ENCODE measurements around the gene RHOBTB3. TPM values are rescaled to one million over a fixed set of nuclear protein-coding genes. Genes with fewer than 3 reads are reported as not detected.
A peak's percentile ranks its signal among the peaks of the same experiment; 100 is the strongest.
"Not testable (repeated sequence)": the region's sequence is repeated elsewhere in the genome, so short reads cannot be mapped to it uniquely, and the experiment has no call there.

RHOBTB3 gene
- total RNA-seq, 3 donors from 2014 or later, result 56.5 to 85.2 (median 60.4) TPM

DNA sequence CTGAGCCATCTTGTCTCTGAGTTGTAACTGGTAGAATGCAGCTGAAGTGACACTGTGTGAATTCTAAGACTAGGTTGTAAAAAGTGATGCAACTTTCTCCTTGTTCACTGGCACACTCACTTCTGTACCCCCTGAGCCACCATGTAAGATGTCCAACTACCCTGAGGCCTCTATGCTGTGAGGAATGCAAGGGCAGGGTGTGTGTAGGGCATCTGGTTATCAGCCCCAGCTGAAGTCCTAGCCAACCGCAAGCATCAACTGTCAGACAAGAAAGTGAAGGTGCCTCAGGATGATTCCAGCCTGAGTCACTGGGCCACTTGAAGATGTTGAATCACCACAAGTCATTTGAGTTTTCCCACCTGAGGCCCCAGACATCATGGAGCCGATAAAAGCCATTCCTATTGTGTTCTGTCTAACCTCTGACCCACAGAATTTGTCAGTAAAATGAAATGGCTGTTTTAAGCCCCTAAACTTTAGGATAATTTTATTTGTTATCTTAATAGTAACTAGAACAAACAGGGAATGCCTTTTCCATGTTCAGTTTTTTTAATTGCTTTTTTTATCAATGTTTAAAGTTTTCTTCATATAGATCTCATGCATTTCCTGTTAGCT, 18.7 kb upstream of the RHOBTB3 start:
- Histone ChIP-seq H3K9me3 (no peaks in the 10 kb centered on the region), H3K4me3 (no peak overlapping the region), H3K36me3 (ENCODE audit: low read depth) (no peaks in the 10 kb centered on the region), H3K4me1 (ENCODE audit: low read depth) (no peaks in the 10 kb centered on the region)
- DNase-seq (no peak), ATAC-seq (peak; percentile 53)
- TF ChIP-seq, protein P1, sequence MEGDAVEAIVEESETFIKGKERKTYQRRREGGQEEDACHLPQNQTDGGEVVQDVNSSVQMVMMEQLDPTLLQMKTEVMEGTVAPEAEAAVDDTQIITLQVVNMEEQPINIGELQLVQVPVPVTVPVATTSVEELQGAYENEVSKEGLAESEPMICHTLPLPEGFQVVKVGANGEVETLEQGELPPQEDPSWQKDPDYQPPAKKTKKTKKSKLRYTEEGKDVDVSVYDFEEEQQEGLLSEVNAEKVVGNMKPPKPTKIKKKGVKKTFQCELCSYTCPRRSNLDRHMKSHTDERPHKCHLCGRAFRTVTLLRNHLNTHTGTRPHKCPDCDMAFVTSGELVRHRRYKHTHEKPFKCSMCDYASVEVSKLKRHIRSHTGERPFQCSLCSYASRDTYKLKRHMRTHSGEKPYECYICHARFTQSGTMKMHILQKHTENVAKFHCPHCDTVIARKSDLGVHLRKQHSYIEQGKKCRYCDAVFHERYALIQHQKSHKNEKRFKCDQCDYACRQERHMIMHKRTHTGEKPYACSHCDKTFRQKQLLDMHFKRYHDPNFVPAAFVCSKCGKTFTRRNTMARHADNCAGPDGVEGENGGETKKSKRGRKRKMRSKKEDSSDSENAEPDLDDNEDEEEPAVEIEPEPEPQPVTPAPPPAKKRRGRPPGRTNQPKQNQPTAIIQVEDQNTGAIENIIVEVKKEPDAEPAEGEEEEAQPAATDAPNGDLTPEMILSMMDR (IDR thresholded peaks at IDR 0.05), result no peak
- intact Hi-C loops (cut with DNase I, micrococcal nuclease), result no loop called here

DNA sequence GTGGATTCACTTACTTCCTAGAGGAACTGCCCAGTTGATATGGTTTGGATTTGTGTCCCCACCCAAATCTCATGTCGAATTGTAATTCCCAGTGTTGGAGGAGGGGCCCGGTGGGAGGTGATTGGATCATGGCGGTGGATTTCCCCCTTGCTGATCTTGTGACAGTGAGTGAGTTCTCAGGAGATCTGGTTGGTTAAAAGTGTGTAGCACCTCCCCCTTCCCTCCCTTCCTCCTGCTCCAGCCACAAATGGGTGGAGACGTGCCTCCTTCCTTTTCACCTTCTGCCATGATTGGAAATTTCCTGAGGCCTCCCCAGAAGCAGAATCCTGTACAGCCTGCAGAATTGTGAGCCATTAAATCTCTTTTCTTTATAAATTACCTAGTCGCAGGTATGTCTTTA, 17.9 kb upstream of the RHOBTB3 start:
- ATAC-seq; H3K4me1 ChIP-seq (ENCODE audit: low read depth); intact Hi-C loops (cut with DNase I, micrococcal nuclease); DNase-seq; H3K36me3 ChIP-seq (ENCODE audit: low read depth); H3K9me3 ChIP-seq; H3K4me3 ChIP-seq: not testable (repeated sequence)

DNA sequence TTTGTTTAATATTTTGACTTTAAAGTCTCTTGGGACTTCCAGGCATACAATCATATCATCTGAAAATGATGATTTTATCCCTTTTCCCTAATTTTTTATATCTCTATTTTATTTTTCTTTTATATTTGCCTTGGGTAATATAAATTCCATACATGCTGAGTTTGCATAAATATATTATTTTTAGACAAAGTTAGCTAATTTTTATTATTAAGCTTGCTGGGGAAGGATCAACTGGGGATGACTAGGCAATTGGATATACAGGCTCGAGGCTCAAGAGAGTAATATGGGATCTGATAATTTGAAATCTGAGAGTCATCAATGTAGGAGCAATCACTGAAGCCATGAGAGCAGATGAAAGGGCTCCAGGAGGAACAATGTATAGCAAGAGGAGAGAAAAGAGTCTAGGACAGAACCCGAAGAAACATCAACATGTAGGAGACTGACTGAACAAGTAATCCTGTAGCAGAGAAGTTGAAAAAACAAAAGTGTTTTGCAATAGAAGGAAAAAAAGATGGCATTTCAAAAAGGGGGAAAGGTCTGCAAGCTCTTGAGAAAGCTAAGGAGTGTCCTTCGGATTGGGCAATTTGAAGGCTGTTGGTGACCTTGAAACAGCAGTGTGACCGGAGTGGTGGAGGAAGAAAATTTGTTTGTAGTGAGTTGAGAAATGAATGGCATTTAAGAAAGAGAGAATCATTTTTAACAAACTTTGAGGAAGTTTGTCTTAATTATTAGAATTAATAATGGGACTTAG, 17.0 kb upstream of the RHOBTB3 start:
- intact Hi-C loops (cut with DNase I, micrococcal nuclease), result no loop called here
- H3K4me1 ChIP-seq (ENCODE audit: low read depth), result peaks cover 5% of the 10 kb centered on the region
- no peak for DNase-seq
- H3K9me3 ChIP-seq, result no peaks in the 10 kb centered on the region
- no peaks in the 10 kb centered on the region for H3K36me3 ChIP-seq (ENCODE audit: low read depth)
- no peak for ATAC-seq
- H3K4me3 ChIP-seq, result no peak overlapping the region
- TF ChIP-seq, protein P1 (IDR thresholded peaks at IDR 0.05), result no peak

DNA sequence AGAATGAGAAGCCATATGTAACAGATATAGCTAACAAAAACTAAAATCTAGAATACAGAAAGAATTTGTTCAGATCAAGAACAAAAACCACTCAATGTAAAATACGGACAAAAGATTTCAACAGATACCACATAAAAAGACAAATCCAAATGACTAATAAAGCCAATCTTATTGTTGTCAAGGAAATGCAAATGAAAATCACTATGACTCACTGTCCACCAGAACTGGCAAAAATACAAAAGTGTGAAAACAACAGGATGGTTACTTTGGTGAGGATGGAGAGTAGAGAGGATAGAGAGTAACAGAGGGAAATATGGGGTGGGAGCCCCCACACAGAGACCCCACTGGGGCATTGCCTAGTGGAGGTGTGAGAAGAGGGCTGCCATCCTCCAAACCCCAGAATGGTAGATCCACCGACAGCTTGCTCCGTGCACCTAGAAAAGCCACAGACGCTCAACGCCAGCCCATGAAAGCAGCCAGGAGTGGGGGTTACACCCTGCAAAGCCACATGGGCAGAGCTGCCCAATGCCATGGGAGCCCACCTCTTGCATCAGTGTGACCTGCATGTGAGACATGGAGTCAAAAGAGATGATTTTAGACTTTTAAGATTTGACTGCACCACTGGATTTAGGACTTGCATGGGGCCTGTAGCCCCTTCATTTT, 15.2 kb upstream of the RHOBTB3 start:
- no peak for ATAC-seq
- Histone ChIP-seq H3K9me3 (no peaks in the 10 kb centered on the region), H3K4me1 (ENCODE audit: low read depth) (peaks cover 5% of the 10 kb centered on the region), H3K36me3 (ENCODE audit: low read depth) (no peaks in the 10 kb centered on the region), H3K4me3 (no peak overlapping the region)
- TF ChIP-seq, protein P1 (IDR thresholded peaks at IDR 0.05), result no peak
- DNase-seq, result no peak
- intact Hi-C loops (cut with DNase I, micrococcal nuclease), result no loop called here

DNA sequence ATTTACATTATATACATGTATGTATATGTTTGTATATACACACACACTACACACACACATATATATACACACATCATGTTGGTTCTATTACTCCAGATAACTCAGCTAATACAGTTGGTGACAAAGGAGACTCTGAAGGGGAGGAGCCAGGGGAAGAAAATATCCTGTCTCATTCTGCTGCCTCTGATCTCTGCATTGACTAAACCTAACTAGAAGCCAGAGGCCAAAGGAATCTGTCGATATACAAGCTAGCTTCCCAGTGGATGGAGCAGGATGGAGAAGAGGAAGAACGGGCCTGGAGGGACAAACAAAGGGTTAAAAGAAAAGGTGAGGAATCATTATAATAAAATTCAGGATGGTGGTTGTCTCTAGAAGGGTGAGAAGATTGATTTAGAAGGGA, 13.7 kb upstream of the RHOBTB3 start:
- H3K4me1 ChIP-seq (ENCODE audit: low read depth), result peaks cover 5% of the 10 kb centered on the region

More for the DNA sequence above, 13.7 kb upstream of the RHOBTB3 start:
- no peaks in the 10 kb centered on the region for H3K36me3 ChIP-seq (ENCODE audit: low read depth)
- H3K9me3 ChIP-seq, result no peaks in the 10 kb centered on the region
- H3K4me3 ChIP-seq, result no peak overlapping the region
- intact Hi-C loops (cut with DNase I, micrococcal nuclease), result no loop called here
- peak; percentile 25 for ATAC-seq
- DNase-seq, result no peak
- TF ChIP-seq, protein P1 (IDR thresholded peaks at IDR 0.05), result no peak

Data from mucosa of descending colon (tissue), 3 donors.